ENCODE data around the gene DNAJC21.
"Not testable (repeated sequence)": the region's sequence is repeated elsewhere in the genome, so short reads cannot be mapped to it uniquely, and the experiment has no call there.

Gene DNAJC21

GRCh38 chr5:34923694-34924461, 5.5 kb upstream of the DNAJC21 start:
- no peak for DNase-seq

- DNase-seq = no peak
These were observed 4.9 kb upstream of the DNAJC21 start for GRCh38 chr5:34924462-34924765.

GRCh38 chr5:34926318-34926888, 3.0 kb upstream of the DNAJC21 start:
- DNase-seq = no peak

GRCh38 chr5:34927785-34928184, 1.6 kb upstream of the DNAJC21 start:
- no peak for DNase-seq

GRCh38 chr5:34928267-34928666, 1.1 kb upstream of the DNAJC21 start:
- no peak for DNase-seq

GRCh38 chr5:34929720-34930461, 532 bp downstream of the DNAJC21 start:
- DNase-seq = peak; percentile 82

GRCh38 chr5:34930462-34930844, 1.1 kb downstream of the DNAJC21 start:
- DNase-seq = no peak

GRCh38 chr5:34930870-34931269, 1.5 kb downstream of the DNAJC21 start:
- no peak for DNase-seq

- DNase-seq = no peak
These were observed 3.6 kb downstream of the DNAJC21 start for GRCh38 chr5:34932947-34933346.

- DNase-seq = no peak
These were observed 12.6 kb downstream of the DNAJC21 start for GRCh38 chr5:34941936-34942335.

GRCh38 chr5:34944044-34944443, 14.7 kb downstream of the DNAJC21 start:
- DNase-seq = no peak

GRCh38 chr5:34944460-34945047, 15.2 kb downstream of the DNAJC21 start:
- DNase-seq = no peak

- no peak for DNase-seq
These were observed 28.0 kb downstream of the DNAJC21 start for GRCh38 chr5:34957321-34957720.

- DNase-seq = peak; percentile 5
These were observed 28.7 kb downstream of the DNAJC21 start for GRCh38 chr5:34957857-34958690.

GRCh38 chr5:34959323-34959722, 30.0 kb downstream of the DNAJC21 start:
- no peak for DNase-seq

- DNase-seq = no peak
These were observed 38.2 kb downstream of the DNAJC21 start for GRCh38 chr5:34967540-34967939.

GRCh38 chr5:34968258-34968657, 38.9 kb downstream of the DNAJC21 start:
- no peak for DNase-seq

GRCh38 chr5:34970552-34970951, 41.2 kb downstream of the DNAJC21 start:
- no peak for DNase-seq

- DNase-seq = not testable (repeated sequence)
These were observed 42.3 kb downstream of the DNAJC21 start for GRCh38 chr5:34971655-34972054.

- DNase-seq = no peak
These were observed 47.0 kb downstream of the DNAJC21 start for GRCh38 chr5:34976347-34976746.

- no peak for DNase-seq
These were observed 48.7 kb downstream of the DNAJC21 start for GRCh38 chr5:34977934-34978613.

GRCh38 chr5:34978681-34979080, 49.3 kb downstream of the DNAJC21 start:
- DNase-seq = no peak
